ENCODE data around the gene TPM4.
"Not testable (repeated sequence)": the region's sequence is repeated elsewhere in the genome, so short reads cannot be mapped to it uniquely, and the experiment has no call there.

Gene TPM4

GRCh38 chr19:16069813-16070365 is 6.4 kb upstream of the TPM4 start:
- in situ Hi-C loops (cut with MboI; ENCODE audit: low sequenced_read_pairs) = loop anchor here (10.0 kb wide), 1 partner anchor 105 kb away; the partner anchor contains the start of gene CIB3

- in situ Hi-C loops (cut with MboI; ENCODE audit: low sequenced_read_pairs) = no loop called here
These were observed 5.8 kb upstream of the TPM4 start for GRCh38 chr19:16070366-16070990.

GRCh38 chr19:16071072-16071691 is 5.1 kb upstream of the TPM4 start:
- in situ Hi-C loops (cut with MboI; ENCODE audit: low sequenced_read_pairs) = no loop called here

- in situ Hi-C loops (cut with MboI; ENCODE audit: low sequenced_read_pairs) = no loop called here
These were observed 2.8 kb upstream of the TPM4 start for GRCh38 chr19:16073481-16073880.

GRCh38 chr19:16073988-16074387 is 2.3 kb upstream of the TPM4 start:
- in situ Hi-C loops (cut with MboI; ENCODE audit: low sequenced_read_pairs) = no loop called here

GRCh38 chr19:16074488-16075365 is 1.6 kb upstream of the TPM4 start:
- in situ Hi-C loops (cut with MboI; ENCODE audit: low sequenced_read_pairs) = no loop called here

- in situ Hi-C loops (cut with MboI; ENCODE audit: low sequenced_read_pairs) = no loop called here
These were observed 703 bp upstream of the TPM4 start for GRCh38 chr19:16075430-16076153.

GRCh38 chr19:16076958-16077611 is 790 bp downstream of the TPM4 start:
- in situ Hi-C loops (cut with MboI; ENCODE audit: low sequenced_read_pairs) = no loop called here

GRCh38 chr19:16077984-16078758 is 1.9 kb downstream of the TPM4 start:
- in situ Hi-C loops (cut with MboI; ENCODE audit: low sequenced_read_pairs) = no loop called here

GRCh38 chr19:16078759-16079707 is 2.7 kb downstream of the TPM4 start:
- in situ Hi-C loops (cut with MboI; ENCODE audit: low sequenced_read_pairs) = no loop called here

- in situ Hi-C loops (cut with MboI; ENCODE audit: low sequenced_read_pairs) = no loop called here
These were observed 7.9 kb downstream of the TPM4 start for GRCh38 chr19:16084067-16084685.

GRCh38 chr19:16085115-16085514 is 8.8 kb downstream of the TPM4 start:
- in situ Hi-C loops (cut with MboI; ENCODE audit: low sequenced_read_pairs) = no loop called here

GRCh38 chr19:16087404-16087803 is 11.1 kb downstream of the TPM4 start:
- in situ Hi-C loops (cut with MboI; ENCODE audit: low sequenced_read_pairs) = not testable (repeated sequence)

GRCh38 chr19:16087940-16088339 is 11.6 kb downstream of the TPM4 start:
- in situ Hi-C loops (cut with MboI; ENCODE audit: low sequenced_read_pairs) = no loop called here

GRCh38 chr19:16088351-16089009 is 12.2 kb downstream of the TPM4 start:
- in situ Hi-C loops (cut with MboI; ENCODE audit: low sequenced_read_pairs) = no loop called here

- in situ Hi-C loops (cut with MboI; ENCODE audit: low sequenced_read_pairs) = no loop called here
These were observed 12.9 kb downstream of the TPM4 start for GRCh38 chr19:16089010-16089846.

Data from HL-60/S4 (cell line).